Right ventricle myocardium inferior (tissue), 1 donor: ENCODE results near the gene GPC6. TPM values are rescaled to one million over a fixed set of nuclear protein-coding genes. Genes with fewer than 3 reads are reported as not detected.
"Not testable (repeated sequence)": the region's sequence is repeated elsewhere in the genome, so short reads cannot be mapped to it uniquely, and the experiment has no call there.

Experiments used
- ATAC-seq: fragments of 200-7000 bp; cut with Tn5 transposase; one replicate; pipeline ENCODE4 v1.9.1; 2020; ENCODE audit warnings: mild to moderate bottlenecking, moderate library complexity
- DNase-seq: peaks from one replicate; pipeline ENCODE4 v3.0.0; 2021; ENCODE audit errors: missing footprints
- intact Hi-C: fragments of 100-400 bp; cut with DNase I; formaldehyde crosslinking; loops from one replicate; pipeline ENCODE4 v1.11.0; 2022
- total RNA-seq: library from RNA; stranded (reverse); fragmentation: NEBNext Ultra II Directional; extraction: Animal tissue kit (Norgen Biotek cat#: 25700); gene quantifications from one replicate; pipeline ENCODE4 v1.2.1, GENCODE V29; 2021
- donor health status: DM: no; HTN: yes; CAD: no; lungs with severe emphysema.

The GPC6 gene
- total RNA-seq, 1 donor from 2014 or later, result 2.6 TPM

DNA sequence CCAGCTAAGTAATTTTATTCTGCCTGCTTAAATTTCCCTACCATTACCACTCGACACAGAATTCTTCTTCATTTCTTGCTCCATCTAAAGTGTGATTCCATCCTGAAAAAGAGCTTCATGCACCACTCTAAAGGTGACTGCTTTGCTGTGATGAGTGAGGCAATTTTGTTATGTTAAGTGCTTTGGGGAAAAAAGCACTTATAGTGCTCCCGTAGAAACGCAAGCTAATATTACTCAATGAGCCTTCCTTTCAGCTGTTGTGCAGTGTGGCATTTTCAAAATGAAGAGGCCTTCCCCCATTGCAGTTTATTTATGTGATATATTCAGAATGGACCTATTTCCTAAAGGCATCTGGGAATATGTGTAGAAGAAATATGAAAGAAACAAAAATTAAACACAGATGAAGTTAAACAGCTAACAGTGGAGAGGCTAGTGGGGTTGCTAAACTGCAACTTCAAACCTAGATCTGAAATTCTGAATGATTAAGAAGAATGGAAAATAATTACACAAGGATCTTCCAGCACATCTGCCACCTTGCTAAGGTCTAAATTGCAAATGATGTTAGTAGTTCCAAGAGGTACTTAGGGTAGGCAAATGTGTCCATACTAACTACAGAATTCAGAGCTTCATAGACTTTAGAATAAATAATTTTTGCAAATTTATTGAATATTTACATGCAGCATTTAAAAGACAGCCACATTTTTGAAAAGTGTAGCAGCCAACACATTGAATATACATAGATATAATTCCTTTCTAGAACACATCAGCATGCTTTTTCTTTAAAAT is 1041.2 kb downstream of the GPC6 start:
- DNase-seq (no peak), ATAC-seq (no peak)
- intact Hi-C loops, result no loop called here

DNA sequence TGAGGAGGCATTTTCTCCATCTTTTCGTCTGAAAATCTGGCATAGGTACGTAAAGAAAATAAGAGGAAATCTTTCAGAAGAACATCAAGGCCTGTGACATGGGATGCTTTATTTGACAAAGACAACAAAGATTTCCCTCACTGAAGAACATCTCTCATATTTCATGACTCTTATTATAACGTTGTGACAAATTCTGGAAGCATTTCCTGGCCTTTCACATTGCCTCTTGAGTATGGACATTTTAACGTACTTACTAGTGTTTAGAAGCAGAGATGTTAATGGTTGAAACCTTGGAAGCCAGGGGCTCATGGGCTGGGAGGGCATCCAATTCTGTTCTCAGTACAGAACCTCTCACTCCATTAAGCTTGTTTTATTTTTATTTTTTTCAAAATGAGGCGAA is 1042.1 kb downstream of the GPC6 start:
- intact Hi-C loops, result no loop called here
- DNase-seq (no peak), ATAC-seq (no peak)

GRCh38 chr13:94269557-94269956 is 1043.0 kb downstream of the GPC6 start:
- intact Hi-C loops, result no loop called here

GRCh38 chr13:94270556-94270955 is 1043.9 kb downstream of the GPC6 start:
- intact Hi-C loops, result no loop called here
- DNase-seq (no peak), ATAC-seq (no peak)

More at GRCh38 chr13:94269557-94269956, 1043.0 kb downstream of the GPC6 start:
- ATAC-seq (no peak), DNase-seq (no peak)

DNA sequence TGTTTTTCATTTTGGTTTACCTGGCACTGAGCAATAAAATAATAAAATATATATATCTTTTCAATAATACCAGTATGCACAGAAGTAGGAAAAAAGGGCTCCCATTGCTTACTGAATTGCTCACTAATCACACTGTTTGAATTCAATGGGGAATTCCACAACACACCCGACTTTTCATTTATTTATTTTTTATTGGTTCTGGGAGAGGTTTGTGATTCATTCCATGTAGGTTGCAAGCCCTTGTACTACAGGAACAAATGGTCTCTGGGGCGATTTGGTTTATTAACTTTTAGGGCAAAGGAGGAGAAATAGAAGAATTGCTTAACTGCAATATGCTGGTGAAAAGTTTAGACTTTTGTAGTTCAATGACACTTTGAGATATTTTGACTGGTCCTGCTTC is 1045.4 kb downstream of the GPC6 start:
- DNase-seq, result no peak
- intact Hi-C loops, result no loop called here
- no peak for ATAC-seq

- no peak for DNase-seq
- no peak for ATAC-seq
- intact Hi-C loops, result no loop called here
These were observed 1053.7 kb downstream of the GPC6 start for GRCh38 chr13:94280349-94280748.

DNA sequence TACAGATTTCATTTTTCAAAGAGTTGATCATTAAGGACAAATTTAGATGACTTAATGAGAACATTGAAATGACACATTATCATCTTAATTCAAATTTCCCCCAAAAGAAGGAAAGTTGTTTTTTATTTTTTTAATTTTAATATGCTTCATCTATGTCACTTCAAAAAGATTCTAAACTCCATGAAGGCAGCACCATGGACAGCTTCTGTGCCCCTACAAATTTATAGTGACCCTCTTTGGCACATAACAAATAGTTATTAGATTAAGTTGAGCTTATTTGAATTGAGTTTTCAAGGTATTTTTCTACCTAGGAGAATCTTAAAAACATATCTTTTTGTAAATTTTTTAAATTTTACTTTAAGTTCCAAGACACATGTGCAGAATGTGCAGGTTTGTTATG is 1054.2 kb downstream of the GPC6 start:
- no peak for DNase-seq
- intact Hi-C loops, result no loop called here
- no peak for ATAC-seq

DNA sequence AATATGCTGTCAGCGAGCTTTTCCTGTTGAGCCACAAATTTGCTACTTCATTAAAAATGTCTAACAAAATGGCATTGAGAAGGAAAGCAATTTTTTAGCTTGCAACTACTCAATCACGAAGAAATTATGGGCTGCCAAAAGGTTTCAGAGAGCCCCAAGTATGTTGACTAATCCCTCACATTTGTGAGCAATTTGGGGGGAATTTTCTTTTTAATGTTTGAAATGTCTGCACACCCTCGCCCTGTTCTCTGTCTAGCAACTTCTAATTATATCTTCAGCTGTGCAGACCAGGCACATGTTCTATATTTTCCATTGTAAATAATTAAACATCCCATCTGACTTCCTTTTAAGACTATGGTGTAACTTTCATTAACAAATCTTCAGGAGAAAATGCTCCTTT is 1060.0 kb downstream of the GPC6 start:
- no peak for ATAC-seq
- intact Hi-C loops, result no loop called here
- DNase-seq, result no peak

- intact Hi-C loops, result no loop called here
- DNase-seq, result no peak
- ATAC-seq, result no peak
These were observed 1065.2 kb downstream of the GPC6 start for GRCh38 chr13:94291631-94292322.

- intact Hi-C loops, result no loop called here
- ATAC-seq, result no peak
- DNase-seq, result no peak
These were observed 1065.7 kb downstream of the GPC6 start for GRCh38 chr13:94292323-94292640.

DNA sequence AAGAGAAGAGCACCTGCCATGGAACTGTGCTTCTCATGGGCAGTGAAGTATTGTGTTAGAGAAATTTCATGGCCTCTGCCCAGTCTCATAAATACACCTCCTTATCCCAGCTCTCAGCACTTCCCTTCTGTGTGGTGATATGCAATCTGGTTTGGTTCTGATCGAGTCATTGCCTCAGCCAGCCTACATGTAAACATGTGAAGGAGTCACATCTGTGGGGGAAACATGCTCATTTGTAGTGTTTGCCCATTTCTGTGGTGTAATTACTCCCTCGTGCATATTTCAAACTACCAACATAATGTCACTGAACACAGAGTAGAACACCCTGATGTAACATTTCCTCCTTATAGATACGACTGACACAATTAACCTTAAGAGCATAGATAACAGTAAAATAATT is 1069.9 kb downstream of the GPC6 start:
- DNase-seq, result no peak
- no peak for ATAC-seq
- intact Hi-C loops, result no loop called here

- no peak for DNase-seq
- ATAC-seq, result no peak
- intact Hi-C loops, result no loop called here
These were observed 1071.7 kb downstream of the GPC6 start for GRCh38 chr13:94298346-94298745.

DNA sequence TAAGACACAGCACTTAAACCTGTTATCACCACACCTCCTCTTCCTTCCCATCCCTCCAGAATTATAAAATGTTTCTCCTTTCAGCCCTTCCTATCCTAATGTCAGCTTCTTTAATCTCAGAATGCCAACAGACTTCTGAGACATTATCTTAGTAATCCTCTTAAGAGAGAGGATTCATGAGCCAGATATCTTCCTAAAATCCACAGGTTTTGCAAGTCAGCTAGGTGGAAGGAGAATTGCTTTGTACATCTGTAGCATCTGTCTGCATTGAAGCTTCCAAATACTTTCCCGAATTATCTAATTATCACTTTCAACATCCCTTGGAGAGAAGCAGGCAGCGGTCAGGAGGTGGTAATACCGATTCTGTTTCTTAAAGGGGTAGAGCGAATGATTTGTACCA is 1073.8 kb downstream of the GPC6 start:
- ATAC-seq, result no peak

DNA sequence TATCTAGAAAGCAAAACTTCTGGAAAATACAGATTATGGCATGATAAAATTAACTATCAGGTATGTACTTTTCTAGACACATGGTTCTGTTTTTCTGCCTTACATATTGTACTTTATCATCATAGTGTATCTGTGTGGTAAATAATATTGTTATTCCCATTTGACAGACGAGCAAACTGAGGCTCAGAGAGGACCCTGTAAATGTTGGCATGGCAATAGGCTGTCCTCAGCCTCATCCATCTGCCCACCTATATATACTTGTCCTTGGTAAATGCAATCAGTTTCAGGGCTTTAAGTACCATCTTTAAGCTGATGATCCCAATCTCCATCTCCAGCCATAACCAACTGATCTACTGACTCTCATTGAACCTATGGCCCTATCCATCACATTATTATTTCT is 1074.9 kb downstream of the GPC6 start:
- intact Hi-C loops, result no loop called here
- no peak for ATAC-seq
- no peak for DNase-seq

More for the DNA sequence above, 1073.8 kb downstream of the GPC6 start:
- intact Hi-C loops, result no loop called here
- DNase-seq, result no peak

GRCh38 chr13:94302847-94303565 is 1076.4 kb downstream of the GPC6 start:
- ATAC-seq, intact Hi-C loops, DNase-seq: not testable (repeated sequence)

GRCh38 chr13:94303644-94304174 is 1077.1 kb downstream of the GPC6 start:
- no peak for ATAC-seq
- intact Hi-C loops, result no loop called here
- no peak for DNase-seq

- ATAC-seq (no peak), DNase-seq (no peak)
- intact Hi-C loops, result no loop called here
These were observed 1078.4 kb downstream of the GPC6 start for GRCh38 chr13:94305033-94305432.

DNA sequence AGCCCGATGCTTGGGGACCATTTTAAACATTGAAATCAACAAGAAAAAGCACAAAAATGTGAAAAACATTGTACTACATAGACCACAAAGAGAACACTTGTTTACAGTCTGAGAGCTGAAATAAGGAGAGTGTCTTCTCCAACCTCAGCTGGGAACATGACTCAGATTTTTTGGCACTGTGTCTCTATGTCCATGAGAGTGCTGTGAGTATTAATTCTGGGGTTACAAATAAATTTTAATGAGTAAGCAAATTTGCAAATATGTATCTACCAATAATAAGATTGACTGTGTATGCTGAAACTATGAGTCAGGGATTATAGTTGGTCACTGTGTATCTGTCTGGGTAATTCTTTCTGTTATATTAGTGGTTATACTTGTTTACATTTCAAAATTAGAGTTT is 1078.9 kb downstream of the GPC6 start:
- ATAC-seq (peak; percentile 86), DNase-seq (no peak)
- intact Hi-C loops, result no loop called here

DNA sequence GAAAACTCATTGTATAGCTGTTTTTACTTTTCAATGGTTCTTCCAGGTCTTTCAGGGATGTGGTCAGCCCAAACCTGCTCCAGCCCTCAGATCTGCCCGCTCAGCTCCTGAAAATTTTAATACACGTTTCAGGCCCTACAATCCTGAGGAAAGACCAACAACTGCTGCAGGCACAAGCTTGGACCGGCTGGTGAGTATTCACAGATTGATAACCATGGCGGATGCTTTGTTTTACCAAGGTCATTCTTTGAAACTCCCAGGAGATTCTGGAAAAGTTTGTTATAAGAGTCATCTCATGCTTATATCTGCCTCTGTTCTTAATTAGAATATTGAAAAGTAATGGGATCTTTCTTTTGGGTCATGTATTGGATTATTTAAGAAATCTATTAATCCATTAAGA is 1079.3 kb downstream of the GPC6 start:
- intact Hi-C loops, result no loop called here
- DNase-seq, result no peak
- no peak for ATAC-seq

DNA sequence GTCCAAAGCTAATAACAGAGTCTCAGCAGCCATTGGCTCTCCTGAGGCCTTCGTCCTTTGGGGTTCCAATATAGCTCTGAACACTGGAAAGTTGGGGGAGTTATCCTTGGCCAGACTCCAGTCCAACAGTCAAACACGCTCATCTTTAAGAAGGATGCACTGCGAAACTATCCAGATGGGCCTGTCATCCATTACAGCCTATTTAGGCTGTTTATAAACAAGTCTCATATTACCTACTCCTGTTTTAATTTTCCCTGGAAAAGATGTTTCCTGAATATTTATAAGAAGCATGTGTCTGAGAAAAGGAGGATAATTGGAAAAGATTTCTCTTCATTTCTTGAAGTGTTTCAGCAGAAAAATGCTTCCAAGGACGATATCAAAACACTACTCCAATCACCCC is 1082.2 kb downstream of the GPC6 start:
- ATAC-seq (no peak), DNase-seq (no peak)
- intact Hi-C loops, result no loop called here
